ENCODE results near the gene UPB1. TPM values are rescaled to one million over a fixed set of nuclear protein-coding genes. Genes with fewer than 3 reads are reported as not detected.

UPB1 gene
- total and polyA plus RNA-seq, 2 donors, result 3.5 to 6.3 TPM

GRCh38 chr22:24504540-24504939 lies 9.4 kb downstream of the UPB1 start:
- Histone ChIP-seq H3K9me3 (ENCODE audit: control insufficient read depth in 2 of 2, insufficient read depth in 1 of 2, low read length in 1 of 2) (no peaks in the 10 kb centered on the region), H3K4me1 (ENCODE audit: control insufficient read depth in 2 of 2, insufficient read depth in 2 of 2, low read length in 2 of 2) (peaks cover 48 to 57% of the 10 kb centered on the region in 2 donors), H3K27ac (ENCODE audit: low read depth in 1 of 2, low read length in 1 of 2) (no peak overlapping the region), H3K27me3 (ENCODE audit: control insufficient read depth in 2 of 2, insufficient read depth in 1 of 2, low read length in 1 of 2) (no peaks in the 10 kb centered on the region), H3K36me3 (ENCODE audit: control insufficient read depth in 2 of 2, insufficient read depth in 2 of 2, low read length in 1 of 2) (no peaks in the 10 kb centered on the region), H3K4me3 (ENCODE audit: low read length in 2 of 2) (no peak overlapping the region)
- 95% methylated on average over 2 of the region's 2 CpGs for WGBS
- no peak for DNase-seq (ENCODE audit: low read depth in 6 of 9, low spot score in 9 of 9)

GRCh38 chr22:24504956-24505736 lies 10.0 kb downstream of the UPB1 start:
- Histone ChIP-seq H3K4me1 (ENCODE audit: control insufficient read depth in 2 of 2, insufficient read depth in 2 of 2, low read length in 2 of 2) (peaks cover 42 to 50% of the 10 kb centered on the region in 2 donors), H3K4me3 (ENCODE audit: low read length in 2 of 2) (no peak overlapping the region), H3K9me3 (ENCODE audit: control insufficient read depth in 2 of 2, insufficient read depth in 1 of 2, low read length in 1 of 2) (no peaks in the 10 kb centered on the region), H3K27ac (ENCODE audit: low read depth in 1 of 2, low read length in 1 of 2) (no peak overlapping the region), H3K36me3 (ENCODE audit: control insufficient read depth in 2 of 2, insufficient read depth in 2 of 2, low read length in 1 of 2) (no peaks in the 10 kb centered on the region), H3K27me3 (ENCODE audit: control insufficient read depth in 2 of 2, insufficient read depth in 1 of 2, low read length in 1 of 2) (no peaks in the 10 kb centered on the region)
- 96% methylated on average over 3 of the region's 3 CpGs for WGBS
- no peak for DNase-seq (ENCODE audit: low read depth in 6 of 9, low spot score in 9 of 9)

- H3K36me3 ChIP-seq (ENCODE audit: control insufficient read depth in 2 of 2, insufficient read depth in 2 of 2, low read length in 1 of 2), result no peaks in the 10 kb centered on the region
- peaks cover 34 to 43% of the 10 kb centered on the region in 2 donors for H3K4me1 ChIP-seq (ENCODE audit: control insufficient read depth in 2 of 2, insufficient read depth in 2 of 2, low read length in 2 of 2)
- H3K27me3 ChIP-seq (ENCODE audit: control insufficient read depth in 2 of 2, insufficient read depth in 1 of 2, low read length in 1 of 2), result no peaks in the 10 kb centered on the region
- no peaks in the 10 kb centered on the region for H3K9me3 ChIP-seq (ENCODE audit: control insufficient read depth in 2 of 2, insufficient read depth in 1 of 2, low read length in 1 of 2)
- H3K27ac ChIP-seq (ENCODE audit: low read depth in 1 of 2, low read length in 1 of 2), result no peak overlapping the region
- 85% methylated on average over 6 of the region's 6 CpGs for WGBS
- H3K4me3 ChIP-seq (ENCODE audit: low read length in 2 of 2), result no peak overlapping the region
- DNase-seq (ENCODE audit: low read depth in 6 of 9, low spot score in 9 of 9), result no peak
Observed at GRCh38 chr22:24506802-24507438, 11.8 kb downstream of the UPB1 start.

- no peak for DNase-seq (ENCODE audit: low read depth in 6 of 9, low spot score in 9 of 9)
- Histone ChIP-seq H3K4me3 (ENCODE audit: low read length in 2 of 2) (no peak overlapping the region), H3K27me3 (ENCODE audit: control insufficient read depth in 2 of 2, insufficient read depth in 1 of 2, low read length in 1 of 2) (no peaks in the 10 kb centered on the region), H3K36me3 (ENCODE audit: control insufficient read depth in 2 of 2, insufficient read depth in 2 of 2, low read length in 1 of 2) (no peaks in the 10 kb centered on the region), H3K4me1 (ENCODE audit: control insufficient read depth in 2 of 2, insufficient read depth in 2 of 2, low read length in 2 of 2) (peaks cover 26 to 38% of the 10 kb centered on the region in 2 donors), H3K9me3 (ENCODE audit: control insufficient read depth in 2 of 2, insufficient read depth in 1 of 2, low read length in 1 of 2) (no peaks in the 10 kb centered on the region), H3K27ac (ENCODE audit: low read depth in 1 of 2, low read length in 1 of 2) (no peak overlapping the region)
- 96% methylated on average over 7 of the region's 7 CpGs for WGBS
Observed at GRCh38 chr22:24507716-24508115, 12.6 kb downstream of the UPB1 start.

GRCh38 chr22:24510637-24511625 lies 15.8 kb downstream of the UPB1 start:
- DNase-seq (ENCODE audit: low read depth in 6 of 9, low spot score in 9 of 9), result no peak
- WGBS, result 29% methylated on average over 10 of the region's 10 CpGs

GRCh38 chr22:24512043-24512442 lies 16.9 kb downstream of the UPB1 start:
- H3K36me3 ChIP-seq (ENCODE audit: control insufficient read depth in 2 of 2, insufficient read depth in 2 of 2, low read length in 1 of 2), result peaks cover 0 to 3% of the 10 kb centered on the region in 2 donors
- H3K27me3 ChIP-seq (ENCODE audit: control insufficient read depth in 2 of 2, insufficient read depth in 1 of 2, low read length in 1 of 2), result no peaks in the 10 kb centered on the region
- WGBS, result 53% methylated on average over 3 of the region's 3 CpGs
- H3K4me1 ChIP-seq (ENCODE audit: control insufficient read depth in 2 of 2, insufficient read depth in 2 of 2, low read length in 2 of 2), result peaks cover 11 to 18% of the 10 kb centered on the region in 2 donors
- H3K4me3 ChIP-seq (ENCODE audit: low read length in 2 of 2), result no peak overlapping the region
- no peaks in the 10 kb centered on the region for H3K9me3 ChIP-seq (ENCODE audit: control insufficient read depth in 2 of 2, insufficient read depth in 1 of 2, low read length in 1 of 2)
- no peak overlapping the region for H3K27ac ChIP-seq (ENCODE audit: low read depth in 1 of 2, low read length in 1 of 2)
- no peak for DNase-seq (ENCODE audit: low read depth in 6 of 9, low spot score in 9 of 9)

More at GRCh38 chr22:24510637-24511625, 15.8 kb downstream of the UPB1 start:
- Histone ChIP-seq H3K36me3 (ENCODE audit: control insufficient read depth in 2 of 2, insufficient read depth in 2 of 2, low read length in 1 of 2) (peaks cover 0 to 3% of the 10 kb centered on the region in 2 donors), H3K4me3 (ENCODE audit: low read length in 2 of 2) (no peak overlapping the region), H3K27ac (ENCODE audit: low read depth in 1 of 2, low read length in 1 of 2) (peak overlapping the region in 1 of 2 donors; percentile 11), H3K9me3 (ENCODE audit: control insufficient read depth in 2 of 2, insufficient read depth in 1 of 2, low read length in 1 of 2) (no peaks in the 10 kb centered on the region), H3K27me3 (ENCODE audit: control insufficient read depth in 2 of 2, insufficient read depth in 1 of 2, low read length in 1 of 2) (no peaks in the 10 kb centered on the region), H3K4me1 (ENCODE audit: control insufficient read depth in 2 of 2, insufficient read depth in 2 of 2, low read length in 2 of 2) (peaks cover 10 to 22% of the 10 kb centered on the region in 2 donors)

- H3K27ac ChIP-seq (ENCODE audit: low read depth in 1 of 2, low read length in 1 of 2), result no peak overlapping the region
- peaks cover 13 to 16% of the 10 kb centered on the region in 2 donors for H3K4me1 ChIP-seq (ENCODE audit: control insufficient read depth in 2 of 2, insufficient read depth in 2 of 2, low read length in 2 of 2)
- WGBS, result 97% methylated on average over 9 of the region's 9 CpGs
Observed at GRCh38 chr22:24513378-24514240, 18.5 kb downstream of the UPB1 start.

More at GRCh38 chr22:24513378-24514240, 18.5 kb downstream of the UPB1 start:
- Histone ChIP-seq H3K27me3 (ENCODE audit: control insufficient read depth in 2 of 2, insufficient read depth in 1 of 2, low read length in 1 of 2) (no peaks in the 10 kb centered on the region), H3K9me3 (ENCODE audit: control insufficient read depth in 2 of 2, insufficient read depth in 1 of 2, low read length in 1 of 2) (no peaks in the 10 kb centered on the region), H3K36me3 (ENCODE audit: control insufficient read depth in 2 of 2, insufficient read depth in 2 of 2, low read length in 1 of 2) (peaks cover 0 to 3% of the 10 kb centered on the region in 2 donors), H3K4me3 (ENCODE audit: low read length in 2 of 2) (no peak overlapping the region)
- DNase-seq (ENCODE audit: low read depth in 6 of 9, low spot score in 9 of 9), result no peak

Measured in thymus (tissue), 11 donors.